ENCODE results near the gene SEC63. TPM values are rescaled to one million over a fixed set of nuclear protein-coding genes. Genes with fewer than 3 reads are reported as not detected.

The SEC63 gene
- total RNA-seq, 2 experiments from 2014 or later: 13.0 to 139 TPM

DNA sequence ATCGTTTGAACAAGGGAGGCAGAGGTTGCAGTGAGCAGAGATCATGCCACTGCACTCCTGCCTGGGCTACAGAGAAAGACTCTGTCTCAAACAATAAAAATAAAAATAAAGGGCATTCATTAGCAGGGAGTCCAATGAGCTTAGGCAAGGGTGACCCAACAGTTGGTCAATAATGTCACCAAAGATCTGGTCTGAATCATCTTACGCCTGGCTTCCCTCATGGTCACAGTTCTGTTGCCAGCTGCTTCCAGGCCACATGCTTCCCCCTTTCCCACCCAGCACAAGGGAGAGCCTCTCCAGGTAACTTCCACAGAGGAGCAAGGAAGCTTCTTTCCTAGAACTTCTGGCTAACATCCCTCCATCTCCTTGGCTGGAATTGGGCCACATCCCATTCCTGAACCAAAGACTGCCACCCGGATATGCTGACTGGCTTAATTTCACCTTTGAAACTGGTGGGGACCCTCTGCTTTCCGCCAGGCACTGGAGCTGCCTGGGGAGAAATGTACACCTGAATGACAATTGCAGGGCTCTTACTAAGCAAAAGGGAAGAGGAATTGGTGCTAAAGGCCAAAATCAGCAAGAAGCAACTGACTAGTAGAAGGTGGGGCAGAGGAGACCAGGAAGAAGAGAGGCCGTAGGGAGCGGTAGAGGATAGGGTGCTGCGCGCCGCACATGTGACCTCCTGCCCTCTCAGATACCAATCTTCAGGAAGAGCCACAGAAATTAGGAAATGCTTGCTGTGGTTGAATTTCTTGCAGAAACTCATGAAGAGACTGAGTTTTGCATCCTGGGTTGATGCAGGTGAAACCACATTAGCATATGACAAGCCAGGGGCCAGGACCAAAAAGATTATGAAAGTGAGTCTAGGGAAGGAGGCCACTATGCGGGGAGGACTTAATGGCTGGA lies 125.6 kb downstream of the SEC63 start:
- Histone ChIP-seq H3K9me2 (ENCODE audit: insufficient read depth, low read length) (no peaks in the 10 kb centered on the region), H3K9me3 (ENCODE audit: low read length) (no peaks in the 10 kb centered on the region), H3K4me3 (ENCODE audit: low read depth, low read length, poor library complexity, severe bottlenecking) (no peak overlapping the region), H2AFZ (ENCODE audit: low read length) (no peak overlapping the region), H4K20me1 (ENCODE audit: insufficient read depth, low read length) (no peaks in the 10 kb centered on the region), H3K4me1 (ENCODE audit: insufficient read depth, low read length, poor library complexity, severe bottlenecking) (no peaks in the 10 kb centered on the region), H3K27ac (ENCODE audit: low read depth, low read length, poor library complexity, severe bottlenecking) (no peak overlapping the region), H3K36me3 (ENCODE audit: insufficient read depth, low read length) (no peaks in the 10 kb centered on the region), H3K79me2 (ENCODE audit: insufficient read depth, low read depth, low read length) (no peaks in the 10 kb centered on the region), H3K4me2 (ENCODE audit: low read length) (no peak overlapping the region)
- CTCF ChIA-PET (ENCODE audit: unreplicated experiment): no interaction called here
- DNase-seq (ENCODE audit: low spot score): no peak
- POLR2A ChIA-PET: interaction anchor here (1.1 to 1.8 kb wide), 2 partner anchors 10 kb away, joined by 4 to 8 read pairs; no protein-coding TSS in a partner anchor
- intact Hi-C loops (cut with micrococcal nuclease; ENCODE audit: unreplicated experiment): no loop called here
- BruUV-seq (replicated peaks): no TSS peak
- TF ChIP-seq, protein P1, sequence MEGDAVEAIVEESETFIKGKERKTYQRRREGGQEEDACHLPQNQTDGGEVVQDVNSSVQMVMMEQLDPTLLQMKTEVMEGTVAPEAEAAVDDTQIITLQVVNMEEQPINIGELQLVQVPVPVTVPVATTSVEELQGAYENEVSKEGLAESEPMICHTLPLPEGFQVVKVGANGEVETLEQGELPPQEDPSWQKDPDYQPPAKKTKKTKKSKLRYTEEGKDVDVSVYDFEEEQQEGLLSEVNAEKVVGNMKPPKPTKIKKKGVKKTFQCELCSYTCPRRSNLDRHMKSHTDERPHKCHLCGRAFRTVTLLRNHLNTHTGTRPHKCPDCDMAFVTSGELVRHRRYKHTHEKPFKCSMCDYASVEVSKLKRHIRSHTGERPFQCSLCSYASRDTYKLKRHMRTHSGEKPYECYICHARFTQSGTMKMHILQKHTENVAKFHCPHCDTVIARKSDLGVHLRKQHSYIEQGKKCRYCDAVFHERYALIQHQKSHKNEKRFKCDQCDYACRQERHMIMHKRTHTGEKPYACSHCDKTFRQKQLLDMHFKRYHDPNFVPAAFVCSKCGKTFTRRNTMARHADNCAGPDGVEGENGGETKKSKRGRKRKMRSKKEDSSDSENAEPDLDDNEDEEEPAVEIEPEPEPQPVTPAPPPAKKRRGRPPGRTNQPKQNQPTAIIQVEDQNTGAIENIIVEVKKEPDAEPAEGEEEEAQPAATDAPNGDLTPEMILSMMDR (conservative IDR thresholded peaks at IDR 0.05; ENCODE audit: low read length): no peak

DNA sequence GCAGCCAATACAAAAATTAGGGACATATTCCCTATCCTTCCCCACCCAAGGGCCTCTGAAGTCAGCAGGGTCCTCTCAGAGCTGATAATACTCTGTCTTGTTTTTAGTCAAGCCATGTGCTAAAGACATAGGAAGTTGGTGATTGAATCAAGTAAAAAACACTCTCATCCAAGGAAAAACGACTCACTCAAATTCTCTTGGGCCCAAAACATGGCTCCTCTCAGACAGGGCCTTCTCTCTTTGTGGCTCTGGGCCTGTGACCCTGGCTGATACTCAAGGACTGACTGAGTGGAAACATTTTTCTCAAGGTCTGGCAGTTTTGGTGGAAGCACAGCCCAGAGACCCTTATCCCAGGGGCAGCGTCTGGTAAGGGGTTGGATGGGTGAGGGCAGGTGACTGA lies 127.9 kb downstream of the SEC63 start:
- Histone ChIP-seq H3K79me2 (ENCODE audit: insufficient read depth, low read depth, low read length) (no peaks in the 10 kb centered on the region), H3K36me3 (ENCODE audit: insufficient read depth, low read length) (no peaks in the 10 kb centered on the region), H3K9me3 (ENCODE audit: low read length) (no peaks in the 10 kb centered on the region), H3K27ac (ENCODE audit: low read depth, low read length, poor library complexity, severe bottlenecking) (no peak overlapping the region), H3K4me3 (ENCODE audit: low read depth, low read length, poor library complexity, severe bottlenecking) (no peak overlapping the region), H4K20me1 (ENCODE audit: insufficient read depth, low read length) (no peaks in the 10 kb centered on the region), H3K4me2 (ENCODE audit: low read length) (no peak overlapping the region), H3K9me2 (ENCODE audit: insufficient read depth, low read length) (no peaks in the 10 kb centered on the region), H3K4me1 (ENCODE audit: insufficient read depth, low read length, poor library complexity, severe bottlenecking) (no peaks in the 10 kb centered on the region), H2AFZ (ENCODE audit: low read length) (peak overlapping the region; percentile 38; the same call in 1 of the 2 replicates)
- CTCF ChIA-PET (ENCODE audit: unreplicated experiment): no interaction called here
- no TSS peak for BruUV-seq (replicated peaks)
- no peak for DNase-seq (ENCODE audit: low spot score)
- POLR2A ChIA-PET: interaction anchor here (0.6 to 1.0 kb wide), 2 partner anchors 11 to 118 kb away, joined by 3 to 5 read pairs; no protein-coding TSS in a partner anchor
- TF ChIP-seq EZH2phosphoT487 (IDR thresholded peaks at IDR 0.05; ENCODE audit: borderline replicate concordance, low read depth, low read length): no peak
- TF ChIP-seq, protein P1 (conservative IDR thresholded peaks at IDR 0.05; ENCODE audit: low read length): no peak
- intact Hi-C loops (cut with micrococcal nuclease; ENCODE audit: unreplicated experiment): no loop called here

DNA sequence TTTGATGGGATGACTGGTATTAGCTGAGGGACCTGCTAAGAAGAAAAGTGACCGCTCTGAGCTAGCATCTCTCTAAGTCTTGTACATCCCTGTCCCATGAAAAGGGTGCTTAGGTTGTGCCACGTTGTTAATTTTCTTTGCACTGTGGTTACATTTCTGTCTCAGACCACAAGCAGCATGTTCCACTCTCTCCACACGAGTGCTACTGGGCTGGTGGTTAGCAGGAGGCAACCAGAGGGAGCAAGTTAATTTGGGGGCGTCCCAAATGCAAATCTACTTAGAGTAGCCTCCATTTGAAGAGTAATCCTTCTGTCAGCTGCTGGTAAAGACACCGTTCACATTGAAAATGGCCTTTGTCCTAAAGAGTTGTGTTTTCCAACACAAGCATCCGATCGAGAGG lies 130.5 kb downstream of the SEC63 start:
- Histone ChIP-seq H3K4me2 (ENCODE audit: low read length) (no peak overlapping the region), H4K20me1 (ENCODE audit: insufficient read depth, low read length) (no peaks in the 10 kb centered on the region), H3K9me3 (ENCODE audit: low read length) (no peaks in the 10 kb centered on the region), H3K27ac (ENCODE audit: low read depth, low read length, poor library complexity, severe bottlenecking) (no peak overlapping the region), H3K36me3 (ENCODE audit: insufficient read depth, low read length) (no peaks in the 10 kb centered on the region), H3K9me2 (ENCODE audit: insufficient read depth, low read length) (no peaks in the 10 kb centered on the region), H3K4me3 (ENCODE audit: low read depth, low read length, poor library complexity, severe bottlenecking) (no peak overlapping the region), H2AFZ (ENCODE audit: low read length) (no peak overlapping the region), H3K4me1 (ENCODE audit: insufficient read depth, low read length, poor library complexity, severe bottlenecking) (peaks cover 21% of the 10 kb centered on the region), H3K79me2 (ENCODE audit: insufficient read depth, low read depth, low read length) (no peaks in the 10 kb centered on the region)
- no peak for DNase-seq (ENCODE audit: low spot score)
- intact Hi-C loops (cut with micrococcal nuclease; ENCODE audit: unreplicated experiment): no loop called here
- ChIA-PET CTCF (ENCODE audit: unreplicated experiment) (no interaction called here), POLR2A (interaction anchor here (0.6 to 1.4 kb wide), 4 partner anchors 8 to 46 kb away, joined by 3 read pairs; no protein-coding TSS in a partner anchor)
- BruUV-seq (replicated peaks): no TSS peak
- TF ChIP-seq, protein P1 (conservative IDR thresholded peaks at IDR 0.05; ENCODE audit: low read length): no peak
- TF ChIP-seq EZH2phosphoT487 (IDR thresholded peaks at IDR 0.05; ENCODE audit: borderline replicate concordance, low read depth, low read length): no peak
